ENCODE results near the gene METAP1D. TPM values are rescaled to one million over a fixed set of nuclear protein-coding genes. Genes with fewer than 3 reads are reported as not detected.
"Not testable (repeated sequence)": the region's sequence is repeated elsewhere in the genome, so short reads cannot be mapped to it uniquely, and the experiment has no call there.

Gene METAP1D
- total RNA-seq, 3 donors from 2014 or later = 6.2 to 12.5 (median 7.8) TPM

- TF ChIP-seq CTCF (IDR thresholded peaks at IDR 0.05) (no peak), POLR2A (IDR thresholded peaks at IDR 0.05) (no peak), POLR2AphosphoS5 (IDR thresholded peaks at IDR 0.05) (no peak)
- H3K27me3 ChIP-seq = no peaks in the 10 kb centered on the region
- H3K27ac ChIP-seq = no peak overlapping the region
- no peak overlapping the region for H3K4me3 ChIP-seq
- H3K36me3 ChIP-seq = no peaks in the 10 kb centered on the region
- DNase-seq (ENCODE audit: low spot score in 2 of 2) = no peak
- H3K4me1 ChIP-seq = no peaks in the 10 kb centered on the region
- intact Hi-C loops (cut with DNase I; ENCODE audit: low total_unique reads) = no loop called here
- H3K9me3 ChIP-seq = no peaks in the 10 kb centered on the region
These were observed 52.5 kb downstream of the METAP1D start for GRCh38 chr2:172052000-172052983.

GRCh38 chr2:172053486-172053885 is 53.7 kb downstream of the METAP1D start:
- Histone ChIP-seq H3K9me3 (no peaks in the 10 kb centered on the region), H3K4me1 (no peaks in the 10 kb centered on the region), H3K27ac (no peak overlapping the region), H3K36me3 (no peaks in the 10 kb centered on the region), H3K4me3 (no peak overlapping the region), H3K27me3 (no peaks in the 10 kb centered on the region)
- TF ChIP-seq POLR2AphosphoS5 (IDR thresholded peaks at IDR 0.05) (no peak), POLR2A (IDR thresholded peaks at IDR 0.05) (no peak), CTCF (IDR thresholded peaks at IDR 0.05) (no peak)
- intact Hi-C loops (cut with DNase I; ENCODE audit: low total_unique reads) = no loop called here
- DNase-seq (ENCODE audit: low spot score in 2 of 2) = no peak

GRCh38 chr2:172056293-172056692 is 56.5 kb downstream of the METAP1D start:
- no peak overlapping the region for H3K27ac ChIP-seq
- TF ChIP-seq POLR2AphosphoS5 (IDR thresholded peaks at IDR 0.05) = no peak
- TF ChIP-seq CTCF (IDR thresholded peaks at IDR 0.05) = no peak
- TF ChIP-seq POLR2A (IDR thresholded peaks at IDR 0.05) = no peak
- H3K4me3 ChIP-seq = no peak overlapping the region
- intact Hi-C loops (cut with DNase I; ENCODE audit: low total_unique reads) = no loop called here
- no peaks in the 10 kb centered on the region for H3K36me3 ChIP-seq
- DNase-seq (ENCODE audit: low spot score in 2 of 2) = no peak
- H3K4me1 ChIP-seq = no peaks in the 10 kb centered on the region
- no peaks in the 10 kb centered on the region for H3K9me3 ChIP-seq
- no peaks in the 10 kb centered on the region for H3K27me3 ChIP-seq

GRCh38 chr2:172058660-172059059 is 58.9 kb downstream of the METAP1D start:
- Histone ChIP-seq H3K4me1 (no peaks in the 10 kb centered on the region), H3K27me3 (no peaks in the 10 kb centered on the region), H3K27ac (no peak overlapping the region), H3K9me3 (no peaks in the 10 kb centered on the region), H3K4me3 (no peak overlapping the region), H3K36me3 (no peaks in the 10 kb centered on the region)
- DNase-seq (ENCODE audit: low spot score in 2 of 2) = no peak
- intact Hi-C loops (cut with DNase I; ENCODE audit: low total_unique reads) = no loop called here
- no peak for TF ChIP-seq POLR2AphosphoS5 (IDR thresholded peaks at IDR 0.05)
- no peak for TF ChIP-seq POLR2A (IDR thresholded peaks at IDR 0.05)
- TF ChIP-seq CTCF (IDR thresholded peaks at IDR 0.05) = no peak

- H3K4me1 ChIP-seq; H3K9me3 ChIP-seq; DNase-seq (ENCODE audit: low spot score in 2 of 2); H3K4me3 ChIP-seq; H3K27me3 ChIP-seq; H3K27ac ChIP-seq; intact Hi-C loops (cut with DNase I; ENCODE audit: low total_unique reads); H3K36me3 ChIP-seq: not testable (repeated sequence)
These were observed 60.4 kb downstream of the METAP1D start for GRCh38 chr2:172060118-172060517.

Measured in breast epithelium (tissue), 4 donors.